Measurements from ENCODE around the gene CGRRF1.

The CGRRF1 gene

GRCh38 chr14:54572316-54572715 is 62.6 kb downstream of the CGRRF1 start:
- no peak for DNase-seq (ENCODE audit: low read depth in 2 of 2, low spot score in 1 of 2)

GRCh38 chr14:54574528-54574927 is 64.8 kb downstream of the CGRRF1 start:
- no peak for DNase-seq (ENCODE audit: low read depth in 2 of 2, low spot score in 1 of 2)

GRCh38 chr14:54577494-54577893 is 67.8 kb downstream of the CGRRF1 start:
- no peak for DNase-seq (ENCODE audit: low read depth in 2 of 2, low spot score in 1 of 2)

- no peak for DNase-seq (ENCODE audit: low read depth in 2 of 2, low spot score in 1 of 2)
Observed at GRCh38 chr14:54577977-54578376, 68.3 kb downstream of the CGRRF1 start.

GRCh38 chr14:54579621-54580020 is 69.9 kb downstream of the CGRRF1 start:
- no peak for DNase-seq (ENCODE audit: low read depth in 2 of 2, low spot score in 1 of 2)

- DNase-seq (ENCODE audit: low read depth in 2 of 2, low spot score in 1 of 2): no peak
Observed at GRCh38 chr14:54580933-54581332, 71.2 kb downstream of the CGRRF1 start.

- DNase-seq (ENCODE audit: low read depth in 2 of 2, low spot score in 1 of 2): no peak
Observed at GRCh38 chr14:54582334-54582733, 72.6 kb downstream of the CGRRF1 start.

- no peak for DNase-seq (ENCODE audit: low read depth in 2 of 2, low spot score in 1 of 2)
Observed at GRCh38 chr14:54584097-54584496, 74.4 kb downstream of the CGRRF1 start.

- DNase-seq (ENCODE audit: low read depth in 2 of 2, low spot score in 1 of 2): no peak
Observed at GRCh38 chr14:54585214-54585613, 75.5 kb downstream of the CGRRF1 start.
